GM12865 (cell line): ENCODE measurements around the gene ING3.

Source experiments
- DNase-seq: peaks from one replicate; pipeline ENCODE4 v3.0.0; 2010; ENCODE audit warnings: low read depth
- H3K4me3 ChIP-seq: 2 replicates; pipeline ENCODE4 v1.5.1; 2011; ENCODE audit warnings: mild to moderate bottlenecking, low read depth, low read length, control low read depth
- TF ChIP-seq, protein P1 (sequence below): IDR thresholded peaks from 2 replicates; pipeline ENCODE4 v1.5.1; 2011; ENCODE audit warnings: low read length, control low read depth, low read depth, inconsistent platforms; ENCODE audit not compliant: insufficient read depth; ENCODE audit errors: missing control alignments

Gene ING3

GRCh38 chr7:120960714-120961113, 10.1 kb downstream of the ING3 start:
- no peak overlapping the region for H3K4me3 ChIP-seq
- TF ChIP-seq, protein P1, sequence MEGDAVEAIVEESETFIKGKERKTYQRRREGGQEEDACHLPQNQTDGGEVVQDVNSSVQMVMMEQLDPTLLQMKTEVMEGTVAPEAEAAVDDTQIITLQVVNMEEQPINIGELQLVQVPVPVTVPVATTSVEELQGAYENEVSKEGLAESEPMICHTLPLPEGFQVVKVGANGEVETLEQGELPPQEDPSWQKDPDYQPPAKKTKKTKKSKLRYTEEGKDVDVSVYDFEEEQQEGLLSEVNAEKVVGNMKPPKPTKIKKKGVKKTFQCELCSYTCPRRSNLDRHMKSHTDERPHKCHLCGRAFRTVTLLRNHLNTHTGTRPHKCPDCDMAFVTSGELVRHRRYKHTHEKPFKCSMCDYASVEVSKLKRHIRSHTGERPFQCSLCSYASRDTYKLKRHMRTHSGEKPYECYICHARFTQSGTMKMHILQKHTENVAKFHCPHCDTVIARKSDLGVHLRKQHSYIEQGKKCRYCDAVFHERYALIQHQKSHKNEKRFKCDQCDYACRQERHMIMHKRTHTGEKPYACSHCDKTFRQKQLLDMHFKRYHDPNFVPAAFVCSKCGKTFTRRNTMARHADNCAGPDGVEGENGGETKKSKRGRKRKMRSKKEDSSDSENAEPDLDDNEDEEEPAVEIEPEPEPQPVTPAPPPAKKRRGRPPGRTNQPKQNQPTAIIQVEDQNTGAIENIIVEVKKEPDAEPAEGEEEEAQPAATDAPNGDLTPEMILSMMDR, result no peak
- no peak for DNase-seq

DNA sequence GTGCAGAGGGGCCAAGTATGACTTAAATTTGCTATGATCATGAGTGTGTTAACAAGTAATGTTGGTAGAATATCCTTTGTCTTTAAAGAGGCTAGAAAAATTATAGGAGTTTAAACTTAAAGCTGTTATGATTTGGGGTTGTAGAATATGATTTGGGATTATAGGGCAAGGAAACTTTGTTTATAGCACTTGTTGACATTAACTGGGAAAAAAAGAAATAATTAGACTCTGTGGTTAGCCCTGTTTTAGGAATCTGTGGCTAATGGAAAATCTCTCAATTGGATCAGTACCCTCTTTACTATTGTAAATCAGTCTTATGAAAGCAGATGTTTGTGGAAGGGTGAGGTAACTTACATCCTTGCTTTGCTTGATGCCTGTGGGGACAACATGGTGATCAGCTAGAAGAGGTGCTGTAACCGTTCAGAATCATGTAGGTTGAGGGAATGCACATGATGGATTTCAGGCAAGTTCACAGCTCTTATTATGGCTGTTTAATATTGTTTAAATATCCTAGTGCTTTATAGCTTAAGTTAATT, 11.1 kb downstream of the ING3 start:
- TF ChIP-seq, protein P1, result no peak
- no peak for DNase-seq
- no peak overlapping the region for H3K4me3 ChIP-seq

- DNase-seq, result no peak
- no peak overlapping the region for H3K4me3 ChIP-seq
- TF ChIP-seq, protein P1, result no peak
Measured at GRCh38 chr7:120964088-120964487, 13.5 kb downstream of the ING3 start.

DNA sequence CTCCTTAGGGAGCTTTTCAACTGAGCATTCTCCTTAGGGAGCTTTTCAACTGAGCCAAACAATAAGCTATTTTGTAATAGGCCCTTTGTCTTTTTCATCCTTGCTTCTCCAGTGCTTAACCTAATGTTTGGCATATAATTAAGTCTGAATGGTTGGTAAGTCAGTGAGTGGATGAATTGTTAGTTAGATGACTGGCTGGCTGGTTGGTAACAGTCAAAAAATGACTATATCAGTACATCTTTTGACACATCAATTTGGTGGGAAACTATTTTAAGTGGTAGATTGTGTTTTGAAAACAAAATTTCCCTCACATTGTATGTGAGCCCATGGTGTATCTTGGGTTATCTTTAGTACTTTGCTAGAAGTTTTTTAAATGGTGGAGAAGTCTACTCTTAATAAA, 16.4 kb downstream of the ING3 start:
- TF ChIP-seq, protein P1, result no peak
- no peak for DNase-seq
- H3K4me3 ChIP-seq, result no peak overlapping the region

DNA sequence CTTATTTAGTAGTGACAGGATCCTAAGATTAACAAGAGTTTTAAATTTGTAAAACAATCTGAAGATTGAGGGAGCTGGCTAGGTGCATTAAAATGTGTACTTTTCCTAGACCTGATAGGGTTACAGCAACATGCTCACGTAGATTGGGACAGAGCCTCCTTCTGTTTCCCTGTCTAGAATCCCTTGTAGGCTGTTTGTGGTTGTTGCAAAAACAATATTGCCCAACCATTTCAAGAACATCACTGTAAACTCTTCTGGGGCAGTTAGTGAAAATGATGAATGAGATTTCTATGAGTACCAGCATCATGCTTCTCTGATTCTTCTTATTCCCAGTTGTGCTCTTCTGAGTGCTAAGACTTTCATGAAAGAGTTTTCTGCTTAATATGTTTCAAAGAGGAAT, 23.3 kb downstream of the ING3 start:
- no peak for DNase-seq
- H3K4me3 ChIP-seq, result no peak overlapping the region
- TF ChIP-seq, protein P1, result no peak

- TF ChIP-seq, protein P1, result no peak
- no peak overlapping the region for H3K4me3 ChIP-seq
- no peak for DNase-seq
Measured at GRCh38 chr7:120979765-120980499, 29.4 kb downstream of the ING3 start.

GRCh38 chr7:120981117-120981516, 30.5 kb downstream of the ING3 start:
- TF ChIP-seq, protein P1, result no peak
- no peak overlapping the region for H3K4me3 ChIP-seq
- DNase-seq, result no peak
